ENCODE data around the gene ARHGAP33. TPM values are rescaled to one million over a fixed set of nuclear protein-coding genes. Genes with fewer than 3 reads are reported as not detected.

ARHGAP33 gene
- total RNA-seq, 2 experiments from 2014 or later, result 27.1 to 29.8 TPM

DNA sequence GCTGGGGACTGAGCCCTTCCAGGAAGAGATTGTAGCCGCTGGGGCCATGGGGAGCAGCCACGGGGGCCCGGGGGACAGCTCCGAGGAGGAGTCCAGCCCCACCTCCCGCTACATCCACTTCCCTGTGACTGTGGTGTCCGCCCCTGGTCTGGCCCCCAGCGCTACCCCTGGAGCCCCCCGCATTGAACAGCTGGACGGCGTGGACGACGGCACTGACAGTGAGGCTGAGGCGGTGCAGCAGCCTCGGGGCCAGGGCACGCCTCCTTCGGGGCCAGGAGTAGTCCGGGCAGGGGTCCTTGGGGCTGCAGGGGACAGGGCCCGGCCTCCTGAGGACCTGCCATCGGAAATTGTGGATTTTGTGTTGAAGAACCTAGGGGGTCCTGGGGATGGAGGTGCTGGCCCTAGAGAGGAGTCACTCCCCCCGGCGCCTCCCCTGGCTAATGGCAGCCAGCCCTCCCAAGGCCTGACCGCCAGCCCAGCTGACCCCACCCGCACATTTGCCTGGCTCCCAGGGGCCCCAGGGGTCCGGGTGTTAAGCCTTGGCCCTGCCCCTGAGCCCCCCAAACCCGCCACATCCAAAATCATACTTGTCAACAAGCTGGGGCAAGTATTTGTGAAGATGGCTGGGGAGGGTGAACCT, 42.7 kb upstream of the ARHGAP33 start:
- Mint-ChIP-seq H3K4me3 (no peak overlapping the region), H3K27ac (no peak overlapping the region), H3K4me1 (ENCODE audit: low read depth) (peaks cover 6% of the 10 kb centered on the region), H3K36me3 (ENCODE audit: low read depth) (peaks cover 46% of the 10 kb centered on the region), H3K27me3 (no peaks in the 10 kb centered on the region), H3K9me3 (no peaks in the 10 kb centered on the region)
- ChIA-PET CTCF (interaction anchor here (1.3 kb wide), 1 partner anchor 184 kb away, joined by 3 read pairs; no protein-coding TSS in a partner anchor), POLR2A (interaction anchor here (1.0 to 3.3 kb wide), 5 partner anchors 8 to 17 kb away, joined by 3 to 55 read pairs (median 7); partner anchors contain the start of genes IGFLR1, KMT2B and LIN37)
- ATAC-seq (no peak), DNase-seq (no peak)
- TF ChIP-seq, protein P1, sequence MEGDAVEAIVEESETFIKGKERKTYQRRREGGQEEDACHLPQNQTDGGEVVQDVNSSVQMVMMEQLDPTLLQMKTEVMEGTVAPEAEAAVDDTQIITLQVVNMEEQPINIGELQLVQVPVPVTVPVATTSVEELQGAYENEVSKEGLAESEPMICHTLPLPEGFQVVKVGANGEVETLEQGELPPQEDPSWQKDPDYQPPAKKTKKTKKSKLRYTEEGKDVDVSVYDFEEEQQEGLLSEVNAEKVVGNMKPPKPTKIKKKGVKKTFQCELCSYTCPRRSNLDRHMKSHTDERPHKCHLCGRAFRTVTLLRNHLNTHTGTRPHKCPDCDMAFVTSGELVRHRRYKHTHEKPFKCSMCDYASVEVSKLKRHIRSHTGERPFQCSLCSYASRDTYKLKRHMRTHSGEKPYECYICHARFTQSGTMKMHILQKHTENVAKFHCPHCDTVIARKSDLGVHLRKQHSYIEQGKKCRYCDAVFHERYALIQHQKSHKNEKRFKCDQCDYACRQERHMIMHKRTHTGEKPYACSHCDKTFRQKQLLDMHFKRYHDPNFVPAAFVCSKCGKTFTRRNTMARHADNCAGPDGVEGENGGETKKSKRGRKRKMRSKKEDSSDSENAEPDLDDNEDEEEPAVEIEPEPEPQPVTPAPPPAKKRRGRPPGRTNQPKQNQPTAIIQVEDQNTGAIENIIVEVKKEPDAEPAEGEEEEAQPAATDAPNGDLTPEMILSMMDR (IDR thresholded peaks at IDR 0.05), result no peak
- intact Hi-C loops (cut with micrococcal nuclease), result no loop called here

DNA sequence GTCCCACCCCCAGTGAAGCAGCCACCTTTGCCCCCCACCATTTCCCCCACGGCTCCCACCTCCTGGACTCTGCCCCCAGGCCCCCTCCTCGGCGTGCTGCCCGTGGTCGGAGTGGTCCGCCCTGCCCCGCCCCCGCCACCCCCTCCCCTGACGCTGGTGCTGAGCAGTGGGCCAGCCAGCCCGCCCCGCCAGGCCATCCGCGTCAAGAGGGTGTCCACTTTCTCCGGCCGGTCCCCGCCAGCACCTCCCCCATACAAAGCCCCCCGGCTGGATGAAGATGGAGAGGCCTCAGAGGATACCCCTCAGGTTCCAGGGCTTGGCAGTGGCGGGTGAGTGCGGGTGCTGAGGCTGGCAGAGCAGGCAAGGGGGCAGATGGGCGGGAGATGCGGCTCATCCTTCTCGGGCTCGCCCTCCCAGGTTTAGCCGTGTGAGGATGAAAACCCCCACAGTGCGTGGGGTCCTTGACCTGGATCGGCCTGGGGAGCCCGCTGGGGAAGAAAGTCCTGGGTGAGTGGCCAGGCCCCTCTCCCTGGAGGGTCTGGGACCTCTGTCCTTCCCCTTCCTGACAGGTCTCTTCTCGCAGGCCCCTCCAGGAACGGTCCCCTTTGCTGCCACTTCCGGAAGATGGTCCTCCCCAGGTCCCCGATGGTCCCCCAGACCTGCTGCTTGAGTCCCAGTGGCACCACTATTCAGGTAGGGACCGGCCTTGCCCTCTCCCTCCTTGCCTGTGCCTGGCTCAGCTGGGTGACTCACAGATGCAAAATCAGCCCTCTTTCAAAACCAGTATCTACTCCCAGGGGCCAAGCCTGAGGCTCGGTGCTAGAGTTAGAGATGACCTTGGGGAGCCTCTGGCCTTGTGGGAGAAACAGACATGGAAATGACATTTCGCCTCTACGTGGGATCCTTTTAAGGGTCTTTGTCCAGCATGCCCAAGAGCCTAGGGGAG, 41.9 kb upstream of the ARHGAP33 start:
- Mint-ChIP-seq H3K4me1 (ENCODE audit: low read depth) (peaks cover 6% of the 10 kb centered on the region), H3K27ac (peak overlapping the region; percentile 64), H3K36me3 (ENCODE audit: low read depth) (peaks cover 45% of the 10 kb centered on the region), H3K27me3 (no peaks in the 10 kb centered on the region), H3K9me3 (no peaks in the 10 kb centered on the region), H3K4me3 (no peak overlapping the region)
- TF ChIP-seq, protein P1 (IDR thresholded peaks at IDR 0.05), result no peak
- ChIA-PET POLR2A (interaction anchor here (1.1 to 5.6 kb wide), 5 partner anchors 9 to 18 kb away, joined by 3 to 105 read pairs (median 11); partner anchors contain the start of genes IGFLR1, KMT2B and LIN37), CTCF (no interaction called here)
- DNase-seq (no peak), ATAC-seq (no peak)
- intact Hi-C loops (cut with micrococcal nuclease), result no loop called here

DNA sequence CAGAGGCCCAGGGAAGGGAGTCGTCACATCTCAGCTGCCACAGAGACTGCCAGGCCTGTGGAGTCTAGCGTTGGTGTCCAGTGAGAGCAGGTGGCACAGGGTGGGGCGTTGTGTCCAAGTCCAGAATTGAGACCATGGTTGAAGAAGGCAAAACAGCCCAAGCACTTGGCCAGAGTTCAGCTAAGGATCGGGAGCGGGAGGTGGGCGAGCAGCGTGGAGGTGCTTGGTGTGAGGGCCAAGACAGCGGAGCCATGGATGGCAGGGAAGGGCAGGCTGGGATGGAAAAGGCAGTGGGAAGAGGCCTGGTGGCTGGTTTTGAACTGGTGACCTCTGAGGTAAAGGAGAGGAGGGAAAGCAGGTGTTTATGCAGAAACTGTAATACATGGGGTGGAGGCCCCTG, 41.1 kb upstream of the ARHGAP33 start:
- ChIA-PET CTCF (no interaction called here), POLR2A (interaction anchor here (1.7 to 5.6 kb wide), 2 partner anchors 12 to 19 kb away, joined by 4 to 105 read pairs; partner anchors contain the start of gene KMT2B)
- Mint-ChIP-seq H3K4me3 (no peak overlapping the region), H3K9me3 (no peaks in the 10 kb centered on the region), H3K36me3 (ENCODE audit: low read depth) (peaks cover 48% of the 10 kb centered on the region), H3K4me1 (ENCODE audit: low read depth) (peaks cover 11% of the 10 kb centered on the region), H3K27me3 (no peaks in the 10 kb centered on the region), H3K27ac (peak overlapping the region; percentile 64)
- DNase-seq, result no peak
- no peak for ATAC-seq
- TF ChIP-seq, protein P1 (IDR thresholded peaks at IDR 0.05), result no peak
- intact Hi-C loops (cut with micrococcal nuclease), result no loop called here

DNA sequence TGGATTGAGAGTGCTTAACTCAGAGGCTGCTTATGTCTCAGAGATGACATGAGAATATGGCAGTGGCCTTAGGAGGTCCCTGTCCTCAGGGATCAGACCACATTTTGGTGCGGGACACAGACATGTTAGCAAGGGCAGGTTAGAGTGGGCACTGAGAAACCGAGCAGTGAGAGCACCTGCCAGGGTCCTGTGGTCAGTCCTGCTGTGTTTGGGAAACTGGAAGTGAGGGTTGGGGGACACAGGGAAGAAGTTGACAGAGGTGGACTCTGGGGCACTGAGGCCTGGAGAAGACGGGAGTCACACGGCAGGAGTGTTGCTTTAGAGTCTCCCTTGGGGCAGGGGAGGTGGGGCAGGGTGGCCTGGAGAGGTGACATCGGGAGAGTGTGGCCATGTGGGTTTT, 40.5 kb upstream of the ARHGAP33 start:
- TF ChIP-seq, protein P1 (IDR thresholded peaks at IDR 0.05), result no peak
- Mint-ChIP-seq H3K27ac (peak overlapping the region; percentile 64), H3K4me3 (no peak overlapping the region), H3K27me3 (no peaks in the 10 kb centered on the region), H3K36me3 (ENCODE audit: low read depth) (peaks cover 42% of the 10 kb centered on the region), H3K9me3 (no peaks in the 10 kb centered on the region), H3K4me1 (ENCODE audit: low read depth) (peaks cover 13% of the 10 kb centered on the region)
- ATAC-seq (no peak), DNase-seq (no peak)
- ChIA-PET CTCF (no interaction called here), POLR2A (interaction anchor here (0.7 to 5.6 kb wide), 3 partner anchors 10 to 22 kb away, joined by 3 to 105 read pairs (median 4); partner anchors contain the start of genes KMT2B and U2AF1L4)
- intact Hi-C loops (cut with micrococcal nuclease), result loop anchor here (5.0 kb wide), 1 partner anchor 43 kb away; no protein-coding TSS in a partner anchor
